Activated B cell treated with CpG ODN at 0.5 μM for 24 hours (primary cell): Measurements from ENCODE around the gene TCIRG1. TPM values are rescaled to one million over a fixed set of nuclear protein-coding genes. Genes with fewer than 3 reads are reported as not detected.

Experiments used
- ATAC-seq: fragments of 200-7000 bp; cut with Tn5 transposase; one replicate; pipeline ENCODE4 v1.10.0; 2021; ENCODE audit warnings: low read depth, mild to moderate bottlenecking, moderate library complexity
- CTCF ChIA-PET: fragments of 350-600 bp; sonication (Branson Sonifier 250); formaldehyde crosslinking; loops from one replicate; lab custom pipeline; 2021; ENCODE audit warnings: antibody characterized with exemption; lab: Charles Lee
- POLR2A ChIA-PET: fragments of 350-600 bp; sonication (Branson Sonifier 250); formaldehyde crosslinking; loops from one replicate; lab custom pipeline; 2021; ENCODE audit warnings: antibody characterized with exemption; lab: Charles Lee
- DNase-seq: peaks from one replicate; pipeline ENCODE4 v3.0.0; 2022
- H3K27ac Mint-ChIP-seq: one replicate; pipeline ENCODE4 v1.8.0; 2020; ENCODE audit warnings: mixed read lengths
- H3K27me3 Mint-ChIP-seq: one replicate; pipeline ENCODE4 v1.8.0; 2021; ENCODE audit warnings: mixed read lengths
- H3K36me3 Mint-ChIP-seq: one replicate; pipeline ENCODE4 v1.8.0; 2021; ENCODE audit warnings: low read depth, mixed read lengths
- H3K4me1 Mint-ChIP-seq: one replicate; pipeline ENCODE4 v1.8.0; 2021; ENCODE audit warnings: mixed read lengths
- H3K4me3 Mint-ChIP-seq: one replicate; pipeline ENCODE4 v1.8.0; 2020; ENCODE audit warnings: mild to moderate bottlenecking, mixed read lengths
- H3K9me3 Mint-ChIP-seq: one replicate; pipeline ENCODE4 v1.8.0; 2020; ENCODE audit warnings: mixed read lengths
- CTCF ChIP-seq: fragments of 200-600 bp; IDR thresholded peaks from one replicate; pipeline ENCODE4 v1.8.0; 2022; ENCODE audit warnings: antibody characterized with exemption, mild to moderate bottlenecking
- intact Hi-C: fragments of 100-400 bp; cut with micrococcal nuclease; formaldehyde crosslinking; loops from one replicate; pipeline ENCODE4 v1.15.1; 2024
- total RNA-seq: library from RNA; stranded (reverse); gene quantifications from 2 replicates; pipeline ENCODE4 v1.2.3, GENCODE V29; 2022

The TCIRG1 gene
- total RNA-seq, 1 donor from 2014 or later: 227 TPM

GRCh38 chr11:68066742-68067141, 27.9 kb downstream of the TCIRG1 start:
- ChIA-PET CTCF (no interaction called here), POLR2A (no interaction called here)
- intact Hi-C loops: no loop called here
- DNase-seq (no peak), ATAC-seq (no peak)
- Mint-ChIP-seq H3K36me3 (peaks cover 77% of the 10 kb centered on the region), H3K4me1 (peaks cover 8% of the 10 kb centered on the region), H3K27me3 (no peaks in the 10 kb centered on the region), H3K4me3 (no peak overlapping the region), H3K9me3 (no peaks in the 10 kb centered on the region), H3K27ac (no peak overlapping the region)
- no peak for TF ChIP-seq CTCF

DNA sequence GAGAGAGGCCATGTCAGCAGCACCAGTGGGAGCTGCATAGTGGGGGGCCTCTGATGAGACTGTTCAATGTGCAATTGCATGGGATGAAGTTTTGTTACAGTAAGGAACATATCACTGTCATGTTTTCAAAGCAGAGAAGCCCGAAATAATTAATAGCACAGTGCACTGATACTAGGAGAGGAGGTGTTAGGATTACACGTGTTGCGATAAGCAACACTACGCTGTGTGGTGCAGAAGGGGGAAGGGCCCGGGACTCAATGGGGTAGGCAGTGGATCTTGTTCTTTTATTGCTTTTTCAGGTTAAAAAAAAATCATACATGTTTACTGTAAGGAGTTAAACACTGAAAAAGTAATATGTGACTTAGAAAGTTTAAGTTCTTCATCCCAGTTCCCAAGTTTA, 29.2 kb downstream of the TCIRG1 start:
- Mint-ChIP-seq H3K4me3 (no peak overlapping the region), H3K36me3 (peaks cover 68% of the 10 kb centered on the region), H3K4me1 (peaks cover 11% of the 10 kb centered on the region), H3K27ac (no peak overlapping the region), H3K27me3 (no peaks in the 10 kb centered on the region), H3K9me3 (no peaks in the 10 kb centered on the region)
- DNase-seq (no peak), ATAC-seq (no peak)
- ChIA-PET POLR2A (no interaction called here), CTCF (no interaction called here)
- no peak for TF ChIP-seq CTCF
- intact Hi-C loops: no loop called here

DNA sequence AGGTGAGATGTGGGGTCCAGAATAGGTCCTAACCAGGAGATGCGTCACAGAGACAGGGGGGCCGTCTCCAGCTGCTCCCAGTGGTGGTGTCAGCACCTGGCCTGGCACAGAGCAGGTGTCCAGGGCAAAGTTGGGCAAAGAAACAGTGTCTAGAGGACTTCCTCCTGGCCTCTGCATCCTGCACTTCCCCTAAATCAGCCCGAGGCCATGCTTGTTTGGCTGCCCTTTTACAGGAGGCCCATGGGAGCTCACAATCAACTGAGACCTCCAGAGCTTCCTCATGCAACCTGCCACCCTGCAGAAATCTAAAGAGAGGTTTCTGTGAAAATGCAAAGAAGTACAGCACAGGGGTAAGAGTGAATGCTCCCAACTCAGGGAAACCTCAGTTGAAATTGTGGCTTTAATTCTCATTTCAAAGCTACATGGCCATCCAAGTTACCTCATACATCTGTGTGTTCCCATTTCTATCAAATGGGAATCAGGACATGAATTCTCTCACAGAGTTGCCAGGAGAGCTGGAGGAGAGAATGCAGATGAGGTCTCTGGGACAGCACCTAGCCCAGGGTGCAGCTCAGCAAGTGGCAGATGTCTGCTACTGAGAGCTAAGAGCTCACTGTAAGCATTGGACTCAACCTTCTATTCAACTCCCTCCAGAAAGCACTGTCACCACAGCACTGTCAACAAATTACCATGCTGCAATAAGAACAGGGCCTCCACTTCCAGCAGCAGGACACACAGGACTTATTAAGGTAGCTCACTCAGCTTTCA, 32.6 kb downstream of the TCIRG1 start:
- H3K4me1 Mint-ChIP-seq: peaks cover 11% of the 10 kb centered on the region
- CTCF ChIA-PET: no interaction called here
- no peaks in the 10 kb centered on the region for H3K9me3 Mint-ChIP-seq
- TF ChIP-seq CTCF: no peak
- POLR2A ChIA-PET: interaction anchor here (0.6 to 0.9 kb wide), 2 partner anchors 10 to 49 kb away, joined by 3 to 4 read pairs; no protein-coding TSS in a partner anchor
- H3K36me3 Mint-ChIP-seq: peaks cover 52% of the 10 kb centered on the region
- no peak overlapping the region for H3K4me3 Mint-ChIP-seq
- ATAC-seq (peak; percentile 37), DNase-seq (no peak)
- H3K27me3 Mint-ChIP-seq: no peaks in the 10 kb centered on the region
- H3K27ac Mint-ChIP-seq: peak overlapping the region; percentile 59
- intact Hi-C loops: no loop called here

- no peak for DNase-seq
- CTCF ChIA-PET: no interaction called here
Measured at GRCh38 chr11:68074584-68075352, 35.9 kb downstream of the TCIRG1 start.

More at GRCh38 chr11:68074584-68075352, 35.9 kb downstream of the TCIRG1 start:
- POLR2A ChIA-PET: no interaction called here
- no peak overlapping the region for H3K4me3 Mint-ChIP-seq
- H3K36me3 Mint-ChIP-seq: peaks cover 27% of the 10 kb centered on the region
- no peaks in the 10 kb centered on the region for H3K27me3 Mint-ChIP-seq
- TF ChIP-seq CTCF: no peak
- peaks cover 25% of the 10 kb centered on the region for H3K4me1 Mint-ChIP-seq
- intact Hi-C loops: no loop called here
- no peak overlapping the region for H3K27ac Mint-ChIP-seq
- no peaks in the 10 kb centered on the region for H3K9me3 Mint-ChIP-seq
- ATAC-seq: no peak
